HepG2 (cell line): Measurements from ENCODE around the gene SIRT5. TPM values are rescaled to one million over a fixed set of nuclear protein-coding genes. Genes with fewer than 3 reads are reported as not detected.
A peak's percentile ranks its signal among the peaks of the same experiment; 100 is the strongest.

Source experiments
- BHLHE40 ChIP-seq: IDR thresholded peaks from 2 replicates; pipeline ENCODE4 v1.6.1; 2011; ENCODE audit warnings: low read length, improper control_type of control experiment
- BORCS8-MEF2B ChIP-seq: sonication (generic); formaldehyde crosslinking; IDR thresholded peaks from 2 replicates; pipeline ENCODE4 v1.8.0; 2022; ENCODE audit warnings: mild to moderate bottlenecking, missing genetic modification reagents
- CBX1 ChIP-seq: IDR thresholded peaks from one replicate; pipeline ENCODE4 v1.6.1; 2016; ENCODE audit warnings: antibody characterized with exemption, low read depth
- GFI1 ChIP-seq: sonication (generic); formaldehyde crosslinking; IDR thresholded peaks from 2 replicates; pipeline ENCODE4 v1.5.0; 2020; ENCODE audit warnings: missing genetic modification reagents, mild to moderate bottlenecking, borderline replicate concordance
- HMG20B ChIP-seq: conservative IDR thresholded peaks from 2 replicates; pipeline ENCODE4 v1.6.1; 2016; ENCODE audit warnings: missing genetic modification reagents, missing compliant biosample characterization
- HNRNPL ChIP-seq: fragments of 200-400 bp; formaldehyde crosslinking; IDR thresholded peaks from 2 replicates; pipeline ENCODE4 v1.6.1; 2017; ENCODE audit warnings: mild to moderate bottlenecking, low read depth, low read length
- HOXA3 ChIP-seq: sonication (generic); formaldehyde crosslinking; IDR thresholded peaks from 2 replicates; pipeline ENCODE4 v1.5.0; 2020; ENCODE audit warnings: missing genetic modification reagents
- NCOA5 ChIP-seq: sonication (generic); formaldehyde crosslinking; IDR thresholded peaks from 2 replicates; pipeline ENCODE4 v1.4.0; 2020; ENCODE audit warnings: missing genetic modification reagents
- PAWR ChIP-seq: sonication (generic); formaldehyde crosslinking; IDR thresholded peaks from 2 replicates; pipeline ENCODE4 v1.4.0; 2020; ENCODE audit warnings: missing genetic modification reagents, mild to moderate bottlenecking, borderline replicate concordance
- PCBP2 ChIP-seq: fragments of 200-400 bp; formaldehyde crosslinking; optimal IDR thresholded peaks from 2 replicates; pipeline ENCODE3; 2018; ENCODE audit warnings: low read length, low read depth; ENCODE audit not compliant: poor library complexity, severe bottlenecking
- PRMT3 ChIP-seq: sonication (generic); formaldehyde crosslinking; IDR thresholded peaks from 2 replicates; pipeline ENCODE4 v1.8.1; 2022; ENCODE audit warnings: low read depth, mild to moderate bottlenecking, moderate library complexity, missing genetic modification reagents, borderline replicate concordance
- RFXAP ChIP-seq: sonication (generic); formaldehyde crosslinking; IDR thresholded peaks from 2 replicates; pipeline ENCODE4 v1.4.0; 2020; ENCODE audit warnings: missing genetic modification reagents, borderline replicate concordance
- SIN3B ChIP-seq: fragments of 150-350 bp; IDR thresholded peaks from 2 replicates; pipeline ENCODE4 v1.6.1; 2014; ENCODE audit warnings: low read length
- SIX1 ChIP-seq: sonication (generic); formaldehyde crosslinking; IDR thresholded peaks from 2 replicates; pipeline ENCODE4 v1.4.0; 2020; ENCODE audit warnings: missing genetic modification reagents, borderline replicate concordance
- TEAD2 ChIP-seq: sonication (generic); formaldehyde crosslinking; IDR thresholded peaks from 2 replicates; pipeline ENCODE4 v1.9.0; 2021; ENCODE audit warnings: missing genetic modification reagents
- TMF1 ChIP-seq: sonication (generic); formaldehyde crosslinking; IDR thresholded peaks from 2 replicates; pipeline ENCODE4 v1.8.1; 2022; ENCODE audit warnings: low read depth, missing genetic modification reagents
- ZKSCAN1 ChIP-seq: fragments of 150-350 bp; IDR thresholded peaks from 2 replicates; pipeline ENCODE4 v1.6.1; 2014; ENCODE audit warnings: low read length
- ZKSCAN5 ChIP-seq: sonication (generic); formaldehyde crosslinking; IDR thresholded peaks from 2 replicates; pipeline ENCODE4 v1.5.1; 2020; ENCODE audit warnings: mild to moderate bottlenecking, missing genetic modification reagents
- ZNF124 ChIP-seq: sonication (generic); formaldehyde crosslinking; IDR thresholded peaks from 2 replicates; pipeline ENCODE4 v1.4.0; 2020; ENCODE audit warnings: missing genetic modification reagents
- ZNF207 ChIP-seq: fragments of 450-650 bp; IDR thresholded peaks from 2 replicates; pipeline ENCODE4 v1.6.1; 2016; ENCODE audit warnings: antibody characterized with exemption, borderline replicate concordance
- ZNF34 ChIP-seq: sonication (generic); formaldehyde crosslinking; IDR thresholded peaks from 2 replicates; pipeline ENCODE4 v1.4.0; 2020; ENCODE audit warnings: mild to moderate bottlenecking, missing genetic modification reagents, borderline replicate concordance
- ZNF75D ChIP-seq: sonication (generic); formaldehyde crosslinking; IDR thresholded peaks from 2 replicates; pipeline ENCODE4 v1.8.1; 2023; ENCODE audit warnings: missing genetic modification reagents, mild to moderate bottlenecking, borderline replicate concordance
- polyA plus RNA-seq, 8 experiments: library from polyadenylated mRNA; depleted of rRNA in 3 of 8; stranded (reverse) in 7 of 8; unstranded in 1 of 8; fragments of >200 nt; fragmentation: Illumina TruSeq in 4 of 8; extraction: Trizol in 4 of 8; gene quantifications; 2 replicates each; pipeline versions ENCODE4 v1.2.1 to v1.2.3, GENCODE V29; 2011 to 2016; ENCODE audit warnings: low read depth in 4 of 8, missing spikeins in 1 of 8, mixed read lengths in 1 of 8; ENCODE audit not compliant: insufficient read depth in 1 of 8
- total RNA-seq, 5 experiments: library from RNA; depleted of rRNA; stranded (reverse); fragments of >200 nt; fragmentation: Illumina TruSeq; extraction: Trizol; gene quantifications; 2 replicates each; pipeline ENCODE4 v1.2.3, GENCODE V29; 2016; ENCODE audit warnings: low read depth in 1 of 5
- TF ChIP-seq, protein P1 (sequence below): sonication (generic); formaldehyde crosslinking; IDR thresholded peaks from 2 replicates; pipeline ENCODE4 v1.4.0; 2020; ENCODE audit warnings: missing genetic modification reagents, low read depth, mild to moderate bottlenecking, borderline replicate concordance
- TF ChIP-seq, protein P2 (sequence below): sonication (generic); formaldehyde crosslinking; IDR thresholded peaks from 2 replicates; pipeline ENCODE4 v1.8.1; 2022; ENCODE audit warnings: low read depth, mild to moderate bottlenecking, missing genetic modification reagents

Gene SIRT5
- total and polyA plus RNA-seq, 2 of the 13 experiments (the other 11 are each of a cell fraction or from before 2014, with no cell fraction given) = 14.1 to 16.6 TPM

DNA sequence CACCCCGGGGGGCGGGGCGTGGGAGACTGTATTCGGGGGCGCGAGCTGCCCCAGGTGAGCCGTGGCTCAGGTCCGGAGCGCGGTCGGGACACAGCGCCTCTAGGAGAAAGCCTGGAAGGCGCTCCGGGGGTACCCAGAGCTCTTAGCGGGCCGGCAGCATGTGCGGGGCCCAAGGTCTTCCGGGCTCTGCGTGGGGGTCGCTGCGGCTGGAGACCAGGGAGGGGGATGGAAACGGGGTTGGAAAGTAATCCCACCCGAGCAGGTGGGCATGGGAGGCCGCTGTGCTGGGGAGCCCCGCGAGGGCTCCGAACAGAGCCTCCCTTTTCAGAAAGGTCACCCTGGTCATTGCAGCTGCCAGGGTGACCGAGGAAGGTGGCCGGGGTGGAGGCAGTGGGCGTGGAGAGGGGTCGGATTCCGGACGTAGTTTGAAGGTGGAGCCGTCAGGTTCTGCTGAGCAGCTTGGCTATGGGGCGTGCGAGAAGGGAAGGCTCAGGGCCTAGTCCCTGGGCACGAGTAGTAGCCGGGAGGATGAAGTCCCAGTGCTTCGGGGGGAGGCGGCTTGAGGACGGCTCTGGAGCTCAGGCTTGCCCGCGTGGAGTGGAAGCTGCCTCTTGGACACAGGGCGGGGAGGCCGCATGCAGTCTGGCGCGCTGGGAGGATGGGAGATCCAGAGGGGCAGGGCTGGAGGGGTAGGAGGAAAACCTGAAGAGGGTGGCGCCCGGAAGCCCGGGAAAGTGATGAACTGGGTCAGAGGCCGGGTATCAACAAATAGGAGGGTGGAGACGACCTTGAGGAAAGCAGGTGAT, at the start of gene SIRT5 (continued):
- TF ChIP-seq RFXAP (0 out of 2 replicates have a peak, but pooled peaks have one; percentile 13), SIX1 (CRISPR knock-in tag) (peak; percentile 41; the same call in 1 of the 2 replicates), BORCS8-MEF2B (CRISPR knock-in tag) (peak; percentile 93), TEAD2 (CRISPR knock-in tag) (peak; percentile 72; the same call in 1 of the 2 replicates), ZNF207 (no peak), BHLHE40 (peak; percentile 18), ZNF75D (no peak), GFI1 (no peak; the same call in 1 of the 2 replicates), PCBP2 (no peak), ZKSCAN1 (0 out of 2 replicates have a peak, but pooled peaks have one; percentile 24), PRMT3 (CRISPR knock-in tag) (no peak; the same call in 1 of the 2 replicates), NCOA5 (CRISPR knock-in tag) (no peak), PAWR (no peak), ZNF124 (no peak), TMF1 (CRISPR knock-in tag) (peak; percentile 44), CBX1 (peak; percentile 89), ZKSCAN5 (0 out of 2 replicates have a peak, but pooled peaks have one; percentile 58), HMG20B (CRISPR knock-in tag) (peak; percentile 73), ZNF34 (CRISPR knock-in tag) (no peak), HOXA3 (CRISPR knock-in tag) (peak; percentile 53; the same call in 1 of the 2 replicates), HNRNPL (peak; percentile 89), SIN3B (no peak)
- TF ChIP-seq, protein P1, sequence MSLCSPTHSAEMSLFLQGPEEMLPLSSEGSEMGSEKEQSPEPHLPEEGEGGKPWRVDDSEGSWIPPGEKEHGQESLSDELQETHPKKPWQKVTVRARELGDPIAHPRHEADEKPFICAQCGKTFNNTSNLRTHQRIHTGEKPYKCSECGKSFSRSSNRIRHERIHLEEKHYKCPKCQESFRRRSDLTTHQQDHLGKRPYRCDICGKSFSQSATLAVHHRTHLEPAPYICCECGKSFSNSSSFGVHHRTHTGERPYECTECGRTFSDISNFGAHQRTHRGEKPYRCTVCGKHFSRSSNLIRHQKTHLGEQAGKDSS (CRISPR knock-in tag) = peak; percentile 66; the same call in 1 of the 2 replicates
- TF ChIP-seq, protein P2, sequence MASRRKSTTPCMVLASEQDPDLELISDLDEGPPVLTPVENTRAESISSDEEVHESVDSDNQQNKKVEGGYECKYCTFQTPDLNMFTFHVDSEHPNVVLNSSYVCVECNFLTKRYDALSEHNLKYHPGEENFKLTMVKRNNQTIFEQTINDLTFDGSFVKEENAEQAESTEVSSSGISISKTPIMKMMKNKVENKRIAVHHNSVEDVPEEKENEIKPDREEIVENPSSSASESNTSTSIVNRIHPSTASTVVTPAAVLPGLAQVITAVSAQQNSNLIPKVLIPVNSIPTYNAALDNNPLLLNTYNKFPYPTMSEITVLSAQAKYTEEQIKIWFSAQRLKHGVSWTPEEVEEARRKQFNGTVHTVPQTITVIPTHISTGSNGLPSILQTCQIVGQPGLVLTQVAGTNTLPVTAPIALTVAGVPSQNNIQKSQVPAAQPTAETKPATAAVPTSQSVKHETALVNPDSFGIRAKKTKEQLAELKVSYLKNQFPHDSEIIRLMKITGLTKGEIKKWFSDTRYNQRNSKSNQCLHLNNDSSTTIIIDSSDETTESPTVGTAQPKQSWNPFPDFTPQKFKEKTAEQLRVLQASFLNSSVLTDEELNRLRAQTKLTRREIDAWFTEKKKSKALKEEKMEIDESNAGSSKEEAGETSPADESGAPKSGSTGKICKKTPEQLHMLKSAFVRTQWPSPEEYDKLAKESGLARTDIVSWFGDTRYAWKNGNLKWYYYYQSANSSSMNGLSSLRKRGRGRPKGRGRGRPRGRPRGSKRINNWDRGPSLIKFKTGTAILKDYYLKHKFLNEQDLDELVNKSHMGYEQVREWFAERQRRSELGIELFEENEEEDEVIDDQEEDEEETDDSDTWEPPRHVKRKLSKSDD (CRISPR knock-in tag) = peak; percentile 66; the same call in 1 of the 2 replicates
